Activated CD4-positive, alpha-beta T cell treated with anti-CD3 and anti-CD28 coated beads for 36 hours (primary cell): ENCODE measurements around the gene GNAI2. TPM values are rescaled to one million over a fixed set of nuclear protein-coding genes. Genes with fewer than 3 reads are reported as not detected.
A peak's percentile ranks its signal among the peaks of the same experiment; 100 is the strongest.

Experiments
- ATAC-seq: fragments of 200-7000 bp; cut with Tn5 transposase; one replicate; pipeline ENCODE4 v1.10.0; 2021; ENCODE audit warnings: mild to moderate bottlenecking, moderate library complexity
- CTCF ChIA-PET: fragments of 350-600 bp; sonication (Branson Sonifier 250); formaldehyde crosslinking; loops from one replicate; lab custom pipeline; 2021; ENCODE audit warnings: antibody characterized with exemption; lab: Charles Lee
- POLR2A ChIA-PET: fragments of 350-600 bp; sonication (Branson Sonifier 250); formaldehyde crosslinking; loops from one replicate; lab custom pipeline; 2021; ENCODE audit warnings: antibody characterized with exemption, inconsistent platforms; lab: Charles Lee
- DNase-seq: peaks from one replicate; pipeline ENCODE4 v3.0.0-alpha.2; 2020
- H3K27ac Mint-ChIP-seq: one replicate; pipeline ENCODE4 v1.8.0; 2021; ENCODE audit warnings: mixed read lengths
- H3K27me3 Mint-ChIP-seq: one replicate; pipeline ENCODE4 v1.8.0; 2021; ENCODE audit warnings: mixed read lengths
- H3K36me3 Mint-ChIP-seq: one replicate; pipeline ENCODE4 v1.8.0; 2021; ENCODE audit warnings: low read depth, mixed read lengths
- H3K4me1 Mint-ChIP-seq: one replicate; pipeline ENCODE4 v1.8.0; 2021; ENCODE audit warnings: mixed read lengths
- H3K4me3 Mint-ChIP-seq: one replicate; pipeline ENCODE4 v1.8.0; 2021; ENCODE audit warnings: mild to moderate bottlenecking, moderate library complexity, mixed read lengths
- H3K9me3 Mint-ChIP-seq: one replicate; pipeline ENCODE4 v1.8.0; 2021; ENCODE audit warnings: low read depth, mixed read lengths
- intact Hi-C, 2 experiments: fragments of 100-400 bp; cut with DNase I in 1 of 2; cut with micrococcal nuclease in 1 of 2; formaldehyde crosslinking; loops; one replicate each; pipeline versions ENCODE4 v1.14.2 to v1.15.1; 2022 to 2024; cut with DNase I, micrococcal nuclease
- microRNA-seq: library from miRNA; unstranded; fragments of <30 nt; microRNA quantifications from one replicate; pipeline ENCODE4 v1.2.0, GENCODE V29; 2021; ENCODE audit warnings: borderline replicate concordance
- total RNA-seq, 2 experiments: library from RNA; stranded (reverse); gene quantifications; one replicate each; pipeline ENCODE4 v1.2.3, GENCODE V29; 2021

GNAI2 gene
- total RNA-seq, 2 experiments from 2014 or later, result 280 to 341 TPM

DNA sequence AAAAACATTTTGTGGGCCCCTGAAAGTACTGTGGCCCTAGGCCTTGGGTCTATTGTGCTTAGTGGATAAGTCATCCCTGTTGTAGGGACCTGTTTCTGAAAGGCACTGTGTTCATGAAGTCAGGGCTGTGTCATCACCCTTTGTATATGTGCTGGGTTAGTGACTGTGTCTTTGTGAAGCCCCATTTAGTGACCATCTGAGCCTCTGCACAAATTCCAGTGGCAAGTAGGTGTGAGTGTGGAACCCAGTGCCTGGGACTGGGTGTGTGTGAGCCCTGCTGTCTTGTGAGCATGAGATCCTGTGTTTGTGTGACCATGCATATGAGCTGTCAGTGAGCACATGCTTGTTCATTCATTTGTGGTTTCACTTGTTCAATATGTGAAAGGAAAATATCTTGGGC lies 68.6 kb downstream of the GNAI2 start:
- ATAC-seq, result peak; percentile 64
- DNase-seq, result no peak
- no peak overlapping the region for H3K4me3 Mint-ChIP-seq
- ChIA-PET CTCF (interaction anchor here (1.5 kb wide), 1 partner anchor 9 kb away, joined by 4 read pairs; no protein-coding TSS in a partner anchor), POLR2A (interaction anchor here (0.7 to 0.8 kb wide), 3 partner anchors 11 to 277 kb away, joined by 3 to 5 read pairs (median 3); no protein-coding TSS in a partner anchor)
- peaks cover 14% of the 10 kb centered on the region for H3K4me1 Mint-ChIP-seq
- no peaks in the 10 kb centered on the region for H3K27me3 Mint-ChIP-seq
- H3K9me3 Mint-ChIP-seq, result no peaks in the 10 kb centered on the region
- intact Hi-C loops, result no loop called here
- peaks cover 5% of the 10 kb centered on the region for H3K36me3 Mint-ChIP-seq
- H3K27ac Mint-ChIP-seq, result no peak overlapping the region

Small RNA genes within 50 kb of the gene (microRNA-seq; reads per million reads assigned to microRNA genes)
- gene MIR5787, result not detected

Other genes starting within 250 kb of the GNAI2 start
- gene RBM5, start 147.3 kb upstream of the GNAI2 start, total RNA-seq, result 100 to 1,000 TPM; 118 to 131 TPM
- under 1 TPM; 0.25 to 0.46 TPM for gene SEMA3F, start 80.9 kb upstream of the GNAI2 start, total RNA-seq
- under 1 TPM in 1 of 2 experiments, not detected in 1; 0.14 TPM for gene GNAT1, start 44.6 kb upstream of the GNAI2 start, total RNA-seq
- under 1 TPM in 1 of 2 experiments, not detected in 1; 0.12 TPM for gene SLC38A3, start 30.9 kb upstream of the GNAI2 start, total RNA-seq
- 1 to 10 TPM; 1.6 to 2.1 TPM for gene SEMA3B, start 32.9 kb downstream of the GNAI2 start, total RNA-seq
- gene LSMEM2, start 42.9 kb downstream of the GNAI2 start, total RNA-seq, result not detected
- 100 to 1,000 TPM; 100 to 125 TPM for gene IFRD2, start 56.2 kb downstream of the GNAI2 start, total RNA-seq
- gene HYAL3, start 63.2 kb downstream of the GNAI2 start, total RNA-seq, result 1 to 10 TPM; 4.5 to 5.4 TPM
- gene NAA80, start 63.2 kb downstream of the GNAI2 start, total RNA-seq, result 10 to 100 TPM; 17.6 to 18.7 TPM
- under 1 TPM in 1 of 2 experiments, not detected in 1; 0.37 TPM for gene HYAL1, start 67.4 kb downstream of the GNAI2 start, total RNA-seq
- gene HYAL2, start 86.5 kb downstream of the GNAI2 start, total RNA-seq, result 1 to 10 TPM; 4.7 to 5.1 TPM
- gene TUSC2, start 92.0 kb downstream of the GNAI2 start, total RNA-seq, result 10 to 100 TPM; 15.0 to 17.1 TPM
- 10 to 100 TPM; 30.8 to 50.7 TPM for gene RASSF1, start 104.6 kb downstream of the GNAI2 start, total RNA-seq
- gene ZMYND10, start 109.5 kb downstream of the GNAI2 start, total RNA-seq, result 1 to 10 TPM; 1.0 to 1.3 TPM
- gene NPRL2, start 114.6 kb downstream of the GNAI2 start, total RNA-seq, result 10 to 100 TPM; 42.5 to 43.0 TPM
- 10 to 100 TPM; 10.3 to 14.3 TPM for gene CYB561D2, start 114.7 kb downstream of the GNAI2 start, total RNA-seq
- gene TMEM115, start 123.3 kb downstream of the GNAI2 start, total RNA-seq, result 10 to 100 TPM; 13.1 to 16.1 TPM